Heart left ventricle (tissue), 16 donors: Measurements from ENCODE around the gene RPP25L. TPM values are rescaled to one million over a fixed set of nuclear protein-coding genes. Genes with fewer than 3 reads are reported as not detected.

Source experiments
- ATAC-seq, 4 donors: fragments of 200-7000 bp; cut with Tn5 transposase; one replicate each; pipeline ENCODE4 v1.9.1; 2020 to 2022; ENCODE audit warnings: moderate library complexity in 4 of 4, mild to moderate bottlenecking in 3 of 4, moderate number of reproducible peaks in 1 of 4
- DNase-seq, 5 donors: peaks; one replicate each; pipeline ENCODE4 v3.0.0-alpha.2; 2020
- H3K27ac ChIP-seq, 12 donors: fragments of 200-600 bp; sonication (generic) in 4 of 12; one replicate each; pipeline versions ENCODE4 v1.5.0 to v1.8.0; 2016 to 2022; ENCODE audit warnings: mild to moderate bottlenecking in 2 of 12
- H3K27me3 ChIP-seq, 9 donors: fragments of 200-600 bp; sonication (generic) in 2 of 9; one replicate each; pipeline versions ENCODE4 v1.5.1 to v1.8.0; 2016 to 2022; ENCODE audit warnings: mild to moderate bottlenecking in 3 of 9
- H3K36me3 ChIP-seq, 9 donors: fragments of 200-600 bp; sonication (generic) in 2 of 9; one replicate each; pipeline versions ENCODE4 v1.5.0 to v1.8.0; 2018 to 2022; ENCODE audit warnings: mild to moderate bottlenecking in 2 of 9
- H3K4me1 ChIP-seq, 12 donors: fragments of 200-600 bp; sonication (generic) in 4 of 12; one replicate each; pipeline versions ENCODE4 v1.5.0 to v1.8.0; 2016 to 2022; ENCODE audit warnings: mild to moderate bottlenecking in 3 of 12
- H3K4me3 ChIP-seq, 12 donors: fragments of 200-600 bp; sonication (generic) in 4 of 12; one replicate each; pipeline versions ENCODE4 v1.5.0 to v1.8.0; 2017 to 2022; ENCODE audit warnings: mild to moderate bottlenecking in 9 of 12, moderate library complexity in 4 of 12
- H3K9me3 ChIP-seq, 12 donors: fragments of 200-600 bp; sonication (generic) in 4 of 12; one replicate each; pipeline versions ENCODE4 v1.5.0 to v1.8.0; 2016 to 2022; ENCODE audit warnings: mild to moderate bottlenecking in 1 of 12
- CTCF ChIP-seq, 12 donors: fragments of 200-600 bp; sonication (generic) in 4 of 12; IDR thresholded peaks; one replicate each; pipeline versions ENCODE4 v1.5.0 to v1.8.0; 2018 to 2022; ENCODE audit warnings: antibody characterized with exemption in 12 of 12, mild to moderate bottlenecking in 5 of 12
- POLR2A ChIP-seq, 2 donors: fragments of 450-650 bp; IDR thresholded peaks; one replicate each; pipeline ENCODE4 v1.6.1; 2017; ENCODE audit warnings: antibody characterized with exemption in 2 of 2, mild to moderate bottlenecking in 2 of 2, moderate library complexity in 2 of 2
- WGBS, 4 donors: extraction: QIAGEN DNeasy Blood & Tissue Kit in 2 of 4; methylation state at CpG; one replicate each; pipeline versions ENCODE4 v1.1.5 to v1.1.7; 2013 to 2018; 5-methylcytosine and 5-hydroxymethylcytosine counted together
- intact Hi-C, 10 donors: fragments of 100-400 bp; cut with DNase I; formaldehyde crosslinking; loops; one replicate each; pipeline versions ENCODE4 v1.11.1 to v1.14.2; 2022
- polyA plus RNA-seq, 2 donors: library from polyadenylated mRNA; stranded (reverse); fragments of 200-250 nt; gene quantifications; one replicate each; pipeline ENCODE4 v1.2.3, GENCODE V29; 2013
- total RNA-seq, 9 donors: library from RNA; depleted of rRNA in 2 of 9; stranded (reverse); fragments of >200 nt in 2 of 9; fragmentation: NEBNext Ultra II Directional in 3 of 9; extraction: Animal tissue kit (Norgen Biotek cat#: 25700) in 3 of 9; gene quantifications; one replicate each; pipeline versions ENCODE4 v1.1.0 to v1.2.4, GENCODE V29; 2016 to 2023
- donor health status: ischemic (EF 13 %, LVEDD 7.1; RV severe dilation, severe dysfunction).
- donor health status: healthy with polysubstance abuse.
- donor health status: DM: no; HTN: yes; CAD: no.
- donor health status: DM: no; HTN: no; CAD: no.
- donor health status: ischemic (EF 25% LVEDD 6.9; RV normal size, moderate dysfunction).
- donor health status: ischemic (EF 25% LVEDD 5.7; RV mildly dilated, moderate dysfunction).
- donor health status: healthy.
- donor health status: DM: yes; HTN: yes; CAD: no.
- donor health status: ischemic (EF 35%, LVEDD 5.7; RV mildly dilated, moderate dysfunction).
- donor health status: nonischemic (EF 11% LVEDD 7.7; RV severe dilation, severe dysfunction).
- donor health status: DM: yes; HTN: yes; CAD: no.
- donor health status: PGD.
- donor health status: ischemic (EF 29% LVEDD 5.4; RV normal size, mild dysfunction).
- donor health status: nonischemic (EF 23%, LVEDD 6.1; RV moderate dilation, normal function).

The RPP25L gene
- total and polyA plus RNA-seq, 11 donors: 22.5 to 79.2 (median 38.3) TPM

DNA sequence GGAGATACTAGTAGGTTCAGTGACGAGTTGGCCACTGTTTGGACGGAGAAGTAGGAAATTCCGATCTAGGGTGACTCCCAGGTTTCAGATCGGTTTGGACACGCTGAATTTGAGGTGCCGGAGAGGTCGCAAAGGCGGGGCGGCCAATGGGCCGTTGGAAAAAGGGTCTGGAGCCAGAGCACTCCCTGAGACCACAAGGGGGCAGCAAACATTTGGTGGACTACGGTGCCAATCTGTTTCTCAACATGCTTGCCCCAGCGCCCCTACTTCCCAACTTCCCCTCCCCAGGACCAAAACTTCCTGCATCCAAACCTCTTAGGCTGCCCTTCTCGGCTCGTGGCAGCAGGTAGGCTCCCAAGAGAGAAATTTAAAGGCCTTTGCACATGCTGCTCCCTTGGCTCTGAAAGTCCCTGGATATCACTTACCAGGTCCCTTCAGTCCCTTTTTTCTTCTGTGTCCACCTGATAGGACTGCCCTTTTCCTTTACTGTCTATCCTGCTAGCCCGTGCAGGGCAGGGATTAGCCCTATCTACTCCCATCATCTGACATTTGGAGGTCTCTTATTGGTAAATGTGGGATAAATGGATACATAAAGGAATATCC lies 992 bp upstream of the RPP25L start:
- H3K4me3 ChIP-seq: peak overlapping the region; percentile 64 to 95 (median 82)
- no peaks in the 10 kb centered on the region for H3K27me3 ChIP-seq
- 2 to 3% (median 2%) methylated on average over 15 of the region's 15 CpGs for WGBS, 4 donors
- H3K27ac ChIP-seq: peak overlapping the region in 10 of 12 donors; percentile 61 to 97 (median 94)
- H3K4me1 ChIP-seq: peaks cover 0 to 29% (median 24%) of the 10 kb centered on the region in 12 donors
- peaks cover 0 to 47% (median 41%) of the 10 kb centered on the region in 9 donors for H3K36me3 ChIP-seq
- TF ChIP-seq POLR2A (IDR thresholded peaks at IDR 0.05) (no peak), CTCF (IDR thresholded peaks at IDR 0.05) (peak; percentile 82 to 91 (median 86))
- peak; percentile 41 to 77 (median 66) for ATAC-seq
- no peaks in the 10 kb centered on the region for H3K9me3 ChIP-seq
- DNase-seq: peak; percentile 78 to 83 (median 80)
- intact Hi-C loops: loop anchor here in 7 of 10 donors (1.0 to 10.0 kb wide), 7 partner anchors 20 to 158 kb away; partner anchors contain the start of genes DNAI1 (in 1 of the 7) and FAM219A (in 1 of the 7)

DNA sequence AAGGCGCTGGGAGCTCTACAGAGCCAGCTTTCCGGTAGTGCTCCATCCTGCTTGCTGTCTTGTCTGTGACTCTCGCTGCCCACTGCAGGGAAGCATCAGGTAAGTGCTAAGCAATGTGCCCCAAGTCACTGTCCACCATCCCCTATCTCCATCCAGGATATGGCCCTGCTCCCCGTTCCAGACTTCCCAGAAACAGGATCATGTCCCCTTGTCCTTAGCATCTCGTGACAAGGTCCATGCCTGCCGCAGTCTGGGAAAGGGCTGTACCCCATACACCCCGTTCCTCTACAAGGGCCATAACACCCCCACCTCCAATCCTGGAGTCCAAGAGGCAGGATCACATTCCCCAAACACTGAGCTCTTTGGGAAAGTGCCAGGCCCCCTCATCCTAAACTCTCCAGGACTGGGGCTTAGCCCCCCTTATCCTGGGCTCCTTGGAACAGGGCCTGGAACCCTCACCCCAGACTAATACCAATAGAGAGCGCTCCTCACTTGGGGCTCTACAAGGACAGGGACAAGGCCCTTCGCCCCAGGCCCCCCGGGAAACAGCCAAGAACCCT lies 566 bp downstream of the RPP25L start:
- H3K27me3 ChIP-seq: no peaks in the 10 kb centered on the region
- no peaks in the 10 kb centered on the region for H3K9me3 ChIP-seq
- 44 to 62% (median 59%) methylated on average over 8 to 10 of the region's 10 CpGs for WGBS, 4 donors
- TF ChIP-seq CTCF (IDR thresholded peaks at IDR 0.05) (no peak), POLR2A (IDR thresholded peaks at IDR 0.05) (no peak)
- intact Hi-C loops: loop anchor here in 2 of 10 donors (5.0 to 10.0 kb wide), 2 partner anchors 91 to 157 kb away; partner anchors contain the start of genes DNAI1 (in 1 of the 2) and FAM219A (in 1 of the 2)
- H3K4me3 ChIP-seq: peak overlapping the region; percentile 64 to 95 (median 82)
- H3K4me1 ChIP-seq: peaks cover 0 to 29% (median 24%) of the 10 kb centered on the region in 12 donors
- peak overlapping the region; percentile 81 to 97 (median 93) for H3K27ac ChIP-seq
- ATAC-seq (peak; percentile 18 to 26 (median 19)), DNase-seq (peak in 2 of 5 donors; percentile 18 to 44)
- H3K36me3 ChIP-seq: peaks cover 0 to 31% (median 26%) of the 10 kb centered on the region in 9 donors

- Histone ChIP-seq H3K4me1 (peaks cover 0 to 29% (median 24%) of the 10 kb centered on the region in 12 donors), H3K36me3 (peaks cover 0 to 24% (median 19%) of the 10 kb centered on the region in 9 donors), H3K9me3 (no peaks in the 10 kb centered on the region), H3K27me3 (no peaks in the 10 kb centered on the region), H3K27ac (peak overlapping the region in 9 of 12 donors; percentile 81 to 97 (median 94)), H3K4me3 (peak overlapping the region in 9 of 12 donors; percentile 74 to 95 (median 81))
- DNase-seq (peak in 3 of 5 donors; percentile 24 to 59 (median 57)), ATAC-seq (peak; percentile 20 to 45 (median 38))
- TF ChIP-seq POLR2A (IDR thresholded peaks at IDR 0.05) (no peak), CTCF (IDR thresholded peaks at IDR 0.05) (no peak)
- intact Hi-C loops: loop anchor here in 2 of 10 donors (5.0 to 10.0 kb wide), 2 partner anchors 92 to 156 kb away; partner anchors contain the start of genes DNAI1 (in 1 of the 2) and FAM219A (in 1 of the 2)
- 73 to 88% (median 80%) methylated on average over 14 to 20 of the region's 20 CpGs for WGBS, 4 donors
Measured at GRCh38 chr9:34610434-34611206, 1.3 kb downstream of the RPP25L start.
